Heart left ventricle (tissue), 16 donors: Measurements from ENCODE around the gene CYTIP. TPM values are rescaled to one million over a fixed set of nuclear protein-coding genes. Genes with fewer than 3 reads are reported as not detected.
A peak's percentile ranks its signal among the peaks of the same experiment; 100 is the strongest.

ENCODE experiments used
- ATAC-seq, 4 donors: fragments of 200-7000 bp; cut with Tn5 transposase; one replicate each; pipeline ENCODE4 v1.9.1; 2020 to 2022; ENCODE audit warnings: moderate library complexity in 4 of 4, mild to moderate bottlenecking in 3 of 4, moderate number of reproducible peaks in 1 of 4
- DNase-seq, 5 donors: peaks; one replicate each; pipeline ENCODE4 v3.0.0-alpha.2; 2020
- H3K27ac ChIP-seq, 12 donors: fragments of 200-600 bp; sonication (generic) in 4 of 12; one replicate each; pipeline versions ENCODE4 v1.5.0 to v1.8.0; 2016 to 2022; ENCODE audit warnings: mild to moderate bottlenecking in 2 of 12
- H3K27me3 ChIP-seq, 9 donors: fragments of 200-600 bp; sonication (generic) in 2 of 9; one replicate each; pipeline versions ENCODE4 v1.5.1 to v1.8.0; 2016 to 2022; ENCODE audit warnings: mild to moderate bottlenecking in 3 of 9
- H3K36me3 ChIP-seq, 9 donors: fragments of 200-600 bp; sonication (generic) in 2 of 9; one replicate each; pipeline versions ENCODE4 v1.5.0 to v1.8.0; 2018 to 2022; ENCODE audit warnings: mild to moderate bottlenecking in 2 of 9
- H3K4me1 ChIP-seq, 12 donors: fragments of 200-600 bp; sonication (generic) in 4 of 12; one replicate each; pipeline versions ENCODE4 v1.5.0 to v1.8.0; 2016 to 2022; ENCODE audit warnings: mild to moderate bottlenecking in 3 of 12
- H3K4me3 ChIP-seq, 12 donors: fragments of 200-600 bp; sonication (generic) in 4 of 12; one replicate each; pipeline versions ENCODE4 v1.5.0 to v1.8.0; 2017 to 2022; ENCODE audit warnings: mild to moderate bottlenecking in 9 of 12, moderate library complexity in 4 of 12
- H3K9me3 ChIP-seq, 12 donors: fragments of 200-600 bp; sonication (generic) in 4 of 12; one replicate each; pipeline versions ENCODE4 v1.5.0 to v1.8.0; 2016 to 2022; ENCODE audit warnings: mild to moderate bottlenecking in 1 of 12
- CTCF ChIP-seq, 12 donors: fragments of 200-600 bp; sonication (generic) in 4 of 12; IDR thresholded peaks; one replicate each; pipeline versions ENCODE4 v1.5.0 to v1.8.0; 2018 to 2022; ENCODE audit warnings: antibody characterized with exemption in 12 of 12, mild to moderate bottlenecking in 5 of 12
- POLR2A ChIP-seq, 2 donors: fragments of 450-650 bp; IDR thresholded peaks; one replicate each; pipeline ENCODE4 v1.6.1; 2017; ENCODE audit warnings: antibody characterized with exemption in 2 of 2, mild to moderate bottlenecking in 2 of 2, moderate library complexity in 2 of 2
- WGBS, 4 donors: extraction: QIAGEN DNeasy Blood & Tissue Kit in 2 of 4; methylation state at CpG; one replicate each; pipeline versions ENCODE4 v1.1.5 to v1.1.7; 2013 to 2018; 5-methylcytosine and 5-hydroxymethylcytosine counted together
- intact Hi-C, 10 donors: fragments of 100-400 bp; cut with DNase I; formaldehyde crosslinking; loops; one replicate each; pipeline versions ENCODE4 v1.11.1 to v1.14.2; 2022
- polyA plus RNA-seq, 2 donors: library from polyadenylated mRNA; stranded (reverse); fragments of 200-250 nt; gene quantifications; one replicate each; pipeline ENCODE4 v1.2.3, GENCODE V29; 2013
- total RNA-seq, 9 donors: library from RNA; depleted of rRNA in 2 of 9; stranded (reverse); fragments of >200 nt in 2 of 9; fragmentation: NEBNext Ultra II Directional in 3 of 9; extraction: Animal tissue kit (Norgen Biotek cat#: 25700) in 3 of 9; gene quantifications; one replicate each; pipeline versions ENCODE4 v1.1.0 to v1.2.4, GENCODE V29; 2016 to 2023
- donor health status: ischemic (EF 13 %, LVEDD 7.1; RV severe dilation, severe dysfunction).
- donor health status: healthy with polysubstance abuse.
- donor health status: DM: no; HTN: yes; CAD: no.
- donor health status: DM: no; HTN: no; CAD: no.
- donor health status: ischemic (EF 25% LVEDD 6.9; RV normal size, moderate dysfunction).
- donor health status: ischemic (EF 25% LVEDD 5.7; RV mildly dilated, moderate dysfunction).
- donor health status: healthy.
- donor health status: DM: yes; HTN: yes; CAD: no.
- donor health status: ischemic (EF 35%, LVEDD 5.7; RV mildly dilated, moderate dysfunction).
- donor health status: nonischemic (EF 11% LVEDD 7.7; RV severe dilation, severe dysfunction).
- donor health status: DM: yes; HTN: yes; CAD: no.
- donor health status: PGD.
- donor health status: ischemic (EF 29% LVEDD 5.4; RV normal size, mild dysfunction).
- donor health status: nonischemic (EF 23%, LVEDD 6.1; RV moderate dilation, normal function).

Gene CYTIP
- total and polyA plus RNA-seq, 11 donors = 0.38 to 12.0 (median 1.4) TPM

GRCh38 chr2:157459486-157459885, 15.6 kb upstream of the CYTIP start:
- H3K36me3 ChIP-seq = no peaks in the 10 kb centered on the region
- intact Hi-C loops = no loop called here
- H3K4me1 ChIP-seq = peaks cover 0 to 5% (median 0%) of the 10 kb centered on the region in 12 donors
- TF ChIP-seq CTCF (IDR thresholded peaks at IDR 0.05) (no peak), POLR2A (IDR thresholded peaks at IDR 0.05) (no peak)
- no peak for DNase-seq
- 47 to 66% (median 60%) methylated on average over 6 of the region's 6 CpGs for WGBS, 4 donors
- H3K9me3 ChIP-seq = no peaks in the 10 kb centered on the region
- no peaks in the 10 kb centered on the region for H3K27me3 ChIP-seq
- no peak overlapping the region for H3K4me3 ChIP-seq
- H3K27ac ChIP-seq = no peak overlapping the region
- ATAC-seq = no peak

DNA sequence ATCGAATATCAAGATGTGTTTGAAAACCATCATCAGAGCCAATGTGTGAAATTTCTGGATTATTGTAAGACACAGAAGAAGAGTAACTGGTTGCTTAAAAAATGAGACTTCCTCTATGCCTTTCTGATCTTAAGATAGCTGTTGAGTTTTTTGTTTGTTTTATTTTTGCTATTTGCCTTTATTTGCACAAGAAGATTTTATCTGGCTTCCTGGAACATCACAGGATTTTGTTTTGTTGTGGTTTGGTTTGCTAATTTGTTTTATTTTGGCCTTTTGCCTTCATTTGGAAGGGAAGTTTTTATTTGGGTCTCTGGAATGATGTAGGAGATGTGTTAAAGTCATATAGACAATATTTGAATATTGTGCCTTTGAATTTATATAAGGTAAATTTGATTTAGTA, 3.9 kb upstream of the CYTIP start:
- TF ChIP-seq POLR2A (IDR thresholded peaks at IDR 0.05) (no peak), CTCF (IDR thresholded peaks at IDR 0.05) (no peak)
- Histone ChIP-seq H3K27me3 (no peaks in the 10 kb centered on the region), H3K4me3 (no peak overlapping the region), H3K9me3 (no peaks in the 10 kb centered on the region), H3K4me1 (peaks cover 0 to 31% (median 0%) of the 10 kb centered on the region in 12 donors), H3K27ac (peak overlapping the region in 1 of 12 donors; percentile 34), H3K36me3 (no peaks in the 10 kb centered on the region)
- no peak for DNase-seq
- intact Hi-C loops = no loop called here
- 49 to 69% (median 61%) methylated on average over 1 of the region's 1 CpG for WGBS, 4 donors
- ATAC-seq = no peak

GRCh38 chr2:157447031-157447430, 3.1 kb upstream of the CYTIP start:
- WGBS, 4 donors = 32 to 37% (median 35%) methylated on average over 1 of the region's 1 CpG
- H3K4me3 ChIP-seq = no peak overlapping the region
- no peaks in the 10 kb centered on the region for H3K27me3 ChIP-seq
- ATAC-seq = no peak
- H3K9me3 ChIP-seq = no peaks in the 10 kb centered on the region
- no peak for DNase-seq
- intact Hi-C loops = no loop called here
- peaks cover 0 to 29% (median 0%) of the 10 kb centered on the region in 12 donors for H3K4me1 ChIP-seq
- H3K27ac ChIP-seq = no peak overlapping the region
- TF ChIP-seq POLR2A (IDR thresholded peaks at IDR 0.05) (no peak), CTCF (IDR thresholded peaks at IDR 0.05) (no peak)
- no peaks in the 10 kb centered on the region for H3K36me3 ChIP-seq

GRCh38 chr2:157444641-157445040, 752 bp upstream of the CYTIP start:
- Histone ChIP-seq H3K36me3 (no peaks in the 10 kb centered on the region), H3K27ac (peak overlapping the region in 4 of 12 donors; percentile 6 to 92 (median 10)), H3K27me3 (no peaks in the 10 kb centered on the region), H3K9me3 (no peaks in the 10 kb centered on the region), H3K4me1 (peaks cover 0 to 38% (median 3%) of the 10 kb centered on the region in 12 donors), H3K4me3 (peak overlapping the region in 1 of 12 donors; percentile 69)
- no peak for DNase-seq
- TF ChIP-seq POLR2A (IDR thresholded peaks at IDR 0.05) = no peak
- TF ChIP-seq CTCF (IDR thresholded peaks at IDR 0.05) = no peak
- ATAC-seq = no peak
- WGBS, 4 donors = 79 to 83% (median 81%) methylated on average over 3 of the region's 3 CpGs
- intact Hi-C loops = no loop called here
